Measurements from ENCODE around the gene PRPF40B. TPM values are rescaled to one million over a fixed set of nuclear protein-coding genes. Genes with fewer than 3 reads are reported as not detected.
"Not testable (repeated sequence)": the region's sequence is repeated elsewhere in the genome, so short reads cannot be mapped to it uniquely, and the experiment has no call there.

PRPF40B gene
- total RNA-seq, 1 donor from 2014 or later = 9.2 TPM

GRCh38 chr12:49609059-49609874, 14.1 kb upstream of the PRPF40B start:
- no peak for DNase-seq (ENCODE audit: low spot score)
- H3K27me3 Mint-ChIP-seq (ENCODE audit: unreplicated experiment) = peaks cover 2% of the 10 kb centered on the region
- no peaks in the 10 kb centered on the region for H3K36me3 Mint-ChIP-seq (ENCODE audit: low read depth, unreplicated experiment)
- H3K4me3 Mint-ChIP-seq (ENCODE audit: unreplicated experiment) = no peak overlapping the region
- H3K27ac Mint-ChIP-seq (ENCODE audit: unreplicated experiment) = no peak overlapping the region
- H3K9me3 Mint-ChIP-seq (ENCODE audit: unreplicated experiment) = no peaks in the 10 kb centered on the region
- no peak for TF ChIP-seq CTCF (IDR thresholded peaks at IDR 0.05; ENCODE audit: unreplicated experiment)
- H3K4me1 Mint-ChIP-seq (ENCODE audit: unreplicated experiment) = peaks cover 3% of the 10 kb centered on the region

- Mint-ChIP-seq H3K4me3 (ENCODE audit: unreplicated experiment) (no peak overlapping the region), H3K27me3 (ENCODE audit: unreplicated experiment) (peaks cover 2% of the 10 kb centered on the region), H3K27ac (ENCODE audit: unreplicated experiment) (no peak overlapping the region), H3K4me1 (ENCODE audit: unreplicated experiment) (peaks cover 3% of the 10 kb centered on the region), H3K36me3 (ENCODE audit: low read depth, unreplicated experiment) (no peaks in the 10 kb centered on the region), H3K9me3 (ENCODE audit: unreplicated experiment) (no peaks in the 10 kb centered on the region)
- TF ChIP-seq CTCF (IDR thresholded peaks at IDR 0.05; ENCODE audit: unreplicated experiment) = no peak
- DNase-seq (ENCODE audit: low spot score) = no peak
These were observed 13.5 kb upstream of the PRPF40B start for GRCh38 chr12:49609875-49610154.

DNA sequence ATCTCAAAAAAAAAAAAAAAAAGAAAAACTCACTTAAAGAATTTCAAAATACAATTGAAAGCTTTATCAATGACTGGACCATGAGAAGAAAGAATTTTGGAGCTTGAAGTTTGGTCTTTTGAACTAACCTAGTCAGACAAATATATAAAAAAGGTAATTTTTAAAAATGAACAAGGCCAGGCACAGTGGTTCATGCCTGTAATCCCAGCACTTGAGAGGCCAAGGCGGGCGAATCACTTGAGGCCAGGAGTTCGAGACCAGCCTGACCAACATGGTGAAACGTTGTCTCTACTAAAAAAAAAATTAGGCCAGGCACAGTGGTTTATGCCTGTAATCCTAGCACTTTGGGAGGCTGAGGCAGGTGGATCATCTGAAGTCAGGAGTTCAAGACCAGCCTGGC, 12.6 kb upstream of the PRPF40B start:
- not testable (repeated sequence) for H3K27me3 Mint-ChIP-seq (ENCODE audit: unreplicated experiment); H3K4me1 Mint-ChIP-seq (ENCODE audit: unreplicated experiment); H3K36me3 Mint-ChIP-seq (ENCODE audit: low read depth, unreplicated experiment); DNase-seq (ENCODE audit: low spot score); H3K9me3 Mint-ChIP-seq (ENCODE audit: unreplicated experiment); H3K4me3 Mint-ChIP-seq (ENCODE audit: unreplicated experiment); H3K27ac Mint-ChIP-seq (ENCODE audit: unreplicated experiment)

DNA sequence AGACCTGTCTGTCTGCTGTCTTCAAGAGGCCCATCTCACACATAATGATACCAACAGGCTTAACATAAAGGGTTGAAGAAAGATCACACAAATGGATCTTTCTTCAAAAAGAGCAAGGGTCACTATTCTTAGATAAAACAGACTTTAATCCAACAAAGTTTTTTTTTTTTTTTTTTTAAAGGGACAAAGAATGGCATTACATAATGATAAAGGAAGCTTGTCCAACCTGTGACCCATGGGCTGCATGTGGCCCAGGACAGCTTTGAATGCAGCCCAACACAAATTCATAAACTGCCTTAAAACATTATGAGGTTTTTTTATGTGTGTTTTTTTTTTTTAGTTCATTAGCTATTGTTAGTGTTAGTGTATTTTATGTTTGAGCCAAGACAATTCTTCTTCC, 11.2 kb upstream of the PRPF40B start:
- no peak for DNase-seq (ENCODE audit: low spot score)
- Mint-ChIP-seq H3K4me1 (ENCODE audit: unreplicated experiment) (peaks cover 3% of the 10 kb centered on the region), H3K27me3 (ENCODE audit: unreplicated experiment) (peaks cover 2% of the 10 kb centered on the region), H3K9me3 (ENCODE audit: unreplicated experiment) (no peaks in the 10 kb centered on the region), H3K36me3 (ENCODE audit: low read depth, unreplicated experiment) (no peaks in the 10 kb centered on the region), H3K27ac (ENCODE audit: unreplicated experiment) (no peak overlapping the region), H3K4me3 (ENCODE audit: unreplicated experiment) (no peak overlapping the region)
- TF ChIP-seq CTCF (IDR thresholded peaks at IDR 0.05; ENCODE audit: unreplicated experiment) = no peak

- Mint-ChIP-seq H3K27ac (ENCODE audit: unreplicated experiment) (no peak overlapping the region), H3K27me3 (ENCODE audit: unreplicated experiment) (peaks cover 2% of the 10 kb centered on the region), H3K36me3 (ENCODE audit: low read depth, unreplicated experiment) (no peaks in the 10 kb centered on the region), H3K4me1 (ENCODE audit: unreplicated experiment) (peaks cover 3% of the 10 kb centered on the region), H3K4me3 (ENCODE audit: unreplicated experiment) (no peak overlapping the region), H3K9me3 (ENCODE audit: unreplicated experiment) (no peaks in the 10 kb centered on the region)
- no peak for DNase-seq (ENCODE audit: low spot score)
- no peak for TF ChIP-seq CTCF (IDR thresholded peaks at IDR 0.05; ENCODE audit: unreplicated experiment)
These were observed 7.6 kb upstream of the PRPF40B start for GRCh38 chr12:49615725-49616124.

Measured in endothelial cell (in vitro differentiated cells).